IMR-90 (cell line): ENCODE data around the gene FAM168A. TPM values are rescaled to one million over a fixed set of nuclear protein-coding genes. Genes with fewer than 3 reads are reported as not detected.

Source experiments
- ATAC-seq: fragments of 200-7000 bp; cut with Tn5 transposase; 2 replicates; pipeline ENCODE4 v1.9.1; 2020; ENCODE audit warnings: low read depth, mild to moderate bottlenecking, moderate library complexity
- BruUV-seq: library from RNA; stranded (reverse); fragments of 400-500 nt; replicated peaks from 2 replicates; lab custom pipeline; 2021; lab: Mats Ljungman, UMichigan
- CTCF ChIA-PET: fragments of 300-600 bp; formaldehyde crosslinking; extraction: SDS; loops from one replicate; lab custom pipeline; 2021; ENCODE audit warnings: antibody characterized with exemption; lab: Yijun Ruan, JAX
- POLR2A ChIA-PET: fragments of 300-600 bp; sonication (Branson Sonifier 250); formaldehyde crosslinking; loops from one replicate; lab custom pipeline; 2022; ENCODE audit warnings: antibody characterized with exemption; ENCODE audit not compliant: unreplicated experiment; lab: Charles Lee
- DNase-seq: peaks from one replicate; pipeline ENCODE4 v3.0.0; 2013
- H2AFZ ChIP-seq: replicated peaks from 2 replicates; pipeline ENCODE3; 2013; ENCODE audit warnings: low read length, mild to moderate bottlenecking; ENCODE audit not compliant: poor library complexity
- H2AK5ac ChIP-seq: 2 replicates; pipeline ENCODE4 v1.6.1; 2013; ENCODE audit warnings: low read depth, low read length, inconsistent platforms
- H2AK9ac ChIP-seq: replicated peaks from 2 replicates; pipeline ENCODE3; 2013; ENCODE audit warnings: mild to moderate bottlenecking, low read depth, low read length, moderate library complexity; ENCODE audit not compliant: poor library complexity
- H2BK120ac ChIP-seq: 2 replicates; pipeline ENCODE4 v1.6.1; 2013; ENCODE audit warnings: low read depth, low read length, inconsistent platforms
- H2BK15ac ChIP-seq: 3 replicates; pipeline ENCODE4 v1.6.1; 2013; ENCODE audit warnings: low read depth, low read length, inconsistent platforms
- H2BK20ac ChIP-seq: 2 replicates; pipeline ENCODE4 v1.6.1; 2013; ENCODE audit warnings: low read depth, mild to moderate bottlenecking, inconsistent platforms, low read length, moderate library complexity
- H2BK5ac ChIP-seq: 2 replicates; pipeline ENCODE4 v1.6.1; 2013; ENCODE audit warnings: mild to moderate bottlenecking, low read depth, low read length, inconsistent platforms; ENCODE audit not compliant: poor library complexity, severe bottlenecking
- H3K14ac ChIP-seq: replicated peaks from 2 replicates; pipeline ENCODE4 v1.6.1; 2013; ENCODE audit warnings: low read depth, low read length, inconsistent platforms
- H3K18ac ChIP-seq: 2 replicates; pipeline ENCODE4 v1.6.1; 2013; ENCODE audit warnings: low read depth, low read length, control low read depth
- H3K23ac ChIP-seq: 2 replicates; pipeline ENCODE4 v1.6.1; 2013; ENCODE audit warnings: low read depth, low read length, inconsistent platforms
- H3K27ac ChIP-seq: 2 replicates; pipeline ENCODE4 v1.5.1; 2013; ENCODE audit warnings: mild to moderate bottlenecking, control low read depth, low read length; ENCODE audit not compliant: insufficient read depth
- H3K27me3 ChIP-seq: 2 replicates; pipeline ENCODE4 v1.6.1; 2013; ENCODE audit warnings: low read length; ENCODE audit not compliant: control insufficient read depth, insufficient read depth
- H3K36me3 ChIP-seq: 2 replicates; pipeline ENCODE4 v1.6.1; 2013; ENCODE audit warnings: low read length, mixed read lengths; ENCODE audit not compliant: control insufficient read depth, insufficient read depth
- H3K4ac ChIP-seq: 2 replicates; pipeline ENCODE4 v1.6.1; 2013; ENCODE audit warnings: low read depth, low read length, inconsistent platforms
- H3K4me1 ChIP-seq: 2 replicates; pipeline ENCODE4 v1.6.1; 2013; ENCODE audit warnings: low read length, mixed read lengths; ENCODE audit not compliant: control insufficient read depth, insufficient read depth
- H3K4me2 ChIP-seq: 2 replicates; pipeline ENCODE4 v1.6.1; 2013; ENCODE audit warnings: low read depth, mild to moderate bottlenecking, control low read depth, low read length, moderate library complexity
- H3K4me3 ChIP-seq: 2 replicates; pipeline ENCODE4 v1.5.1; 2013; ENCODE audit warnings: low read depth, mild to moderate bottlenecking, control low read depth, low read length, moderate library complexity; ENCODE audit not compliant: insufficient read depth
- H3K56ac ChIP-seq: 2 replicates; pipeline ENCODE4 v1.6.1; 2013; ENCODE audit warnings: low read length, inconsistent platforms; ENCODE audit not compliant: insufficient read depth; ENCODE audit errors: extremely low read depth
- H3K79me1 ChIP-seq, 2 experiments: 2 replicates each; pipeline ENCODE4 v1.6.1; 2013; ENCODE audit warnings: low read length in 2 of 2, inconsistent platforms in 1 of 2, low read depth in 1 of 2
- H3K9ac ChIP-seq: 2 replicates; pipeline ENCODE4 v1.6.1; 2013; ENCODE audit warnings: low read depth, low read length, control low read depth
- H3K9me1 ChIP-seq: 2 replicates; pipeline ENCODE4 v1.6.1; 2013; ENCODE audit warnings: low read length, inconsistent platforms; ENCODE audit not compliant: insufficient read depth
- H3K9me3 ChIP-seq: 2 replicates; pipeline ENCODE4 v1.6.1; 2013; ENCODE audit warnings: low read length; ENCODE audit not compliant: control insufficient read depth, insufficient read depth
- H4K20me1 ChIP-seq: 2 replicates; pipeline ENCODE4 v1.6.1; 2013; ENCODE audit warnings: low read length, inconsistent platforms; ENCODE audit not compliant: insufficient read depth
- H4K5ac ChIP-seq: 2 replicates; pipeline ENCODE4 v1.6.1; 2013; ENCODE audit warnings: mild to moderate bottlenecking, low read depth, low read length, control low read depth
- H4K8ac ChIP-seq, 2 experiments: 2 replicates each; pipeline ENCODE4 v1.6.1; 2013; ENCODE audit warnings: low read depth in 2 of 2, low read length in 2 of 2, control low read depth in 1 of 2, inconsistent platforms in 1 of 2
- H4K91ac ChIP-seq: 2 replicates; pipeline ENCODE4 v1.6.1; 2013; ENCODE audit warnings: low read depth, low read length, inconsistent platforms; ENCODE audit not compliant: insufficient read depth
- BHLHE40 ChIP-seq: fragments of 150-350 bp; IDR thresholded peaks from 2 replicates; pipeline ENCODE4 v1.6.1; 2016; ENCODE audit warnings: mild to moderate bottlenecking, low read depth, low read length
- CEBPB ChIP-seq: IDR thresholded peaks from 2 replicates; pipeline ENCODE4 v1.6.1; 2012; ENCODE audit warnings: low read depth, low read length, improper control_type of control experiment
- CHD1 ChIP-seq: IDR thresholded peaks from 2 replicates; pipeline ENCODE4 v1.6.1; 2012; ENCODE audit warnings: low read depth, low read length, improper control_type of control experiment
- ELK1 ChIP-seq: fragments of 150-350 bp; IDR thresholded peaks from 2 replicates; pipeline ENCODE4 v1.6.1; 2016; ENCODE audit warnings: low read depth, mild to moderate bottlenecking, low read length, moderate library complexity, borderline replicate concordance
- FOS ChIP-seq: fragments of 150-350 bp; IDR thresholded peaks from 2 replicates; pipeline ENCODE4 v1.6.1; 2016; ENCODE audit warnings: low read depth, low read length
- MAFK ChIP-seq: IDR thresholded peaks from 2 replicates; pipeline ENCODE4 v1.6.1; 2012; ENCODE audit warnings: low read depth, low read length, improper control_type of control experiment
- MAZ ChIP-seq: IDR thresholded peaks from 2 replicates; pipeline ENCODE4 v1.6.1; 2012; ENCODE audit warnings: low read depth, mild to moderate bottlenecking, low read length, improper control_type of control experiment, moderate library complexity, borderline replicate concordance
- MXI1 ChIP-seq: IDR thresholded peaks from 2 replicates; pipeline ENCODE4 v1.6.1; 2012; ENCODE audit warnings: low read depth, mild to moderate bottlenecking, low read length, moderate library complexity, borderline replicate concordance
- NFE2L2 ChIP-seq: fragments of 150-350 bp; IDR thresholded peaks from 2 replicates; pipeline ENCODE4 v1.6.1; 2016; ENCODE audit warnings: low read depth, mild to moderate bottlenecking, low read length
- POLR2A ChIP-seq: IDR thresholded peaks from 2 replicates; pipeline ENCODE4 v1.6.1; 2012; ENCODE audit warnings: mild to moderate bottlenecking, low read depth, low read length
- RAD21 ChIP-seq: IDR thresholded peaks from 2 replicates; pipeline ENCODE4 v1.6.1; 2012; ENCODE audit warnings: low read length, improper control_type of control experiment
- RCOR1 ChIP-seq: IDR thresholded peaks from 2 replicates; pipeline ENCODE4 v1.6.1; 2012; ENCODE audit warnings: mild to moderate bottlenecking, low read length, improper control_type of control experiment; ENCODE audit not compliant: insufficient replicate concordance
- RFX5 ChIP-seq: IDR thresholded peaks from 2 replicates; pipeline ENCODE4 v1.8.0; 2012; ENCODE audit warnings: low read depth, mild to moderate bottlenecking, low read length, moderate library complexity
- SMC3 ChIP-seq: fragments of 150-350 bp; IDR thresholded peaks from 2 replicates; pipeline ENCODE4 v1.6.1; 2016; ENCODE audit warnings: low read depth, mild to moderate bottlenecking, antibody characterized with exemption, low read length, moderate library complexity
- dilution Hi-C: fragments of 300-500 bp; cut with HindIII; formaldehyde crosslinking; loops from one replicate; pipeline ENCODE4 v1.14.3; 2018; ENCODE audit warnings: low sequenced_read_pairs; ENCODE audit not compliant: unreplicated experiment
- in situ Hi-C: fragments of 300-500 bp; cut with MboI; formaldehyde crosslinking; loops from 3 replicates; pipeline ENCODE4 v1.14.3; 2019; ENCODE audit warnings: low sequenced_read_pairs, inconsistent platforms, mixed read lengths
- intact Hi-C: fragments of 100-400 bp; cut with micrococcal nuclease; formaldehyde crosslinking; loops from 2 replicates; pipeline ENCODE4 v1.10.0; 2022
- polyA plus RNA-seq, 3 experiments: library from polyadenylated mRNA; depleted of rRNA; stranded (reverse); fragments of >200 nt; gene quantifications; 2 replicates each; pipeline ENCODE4 v1.2.3, GENCODE V29; 2012; ENCODE audit warnings: low replicate concordance in 1 of 3
- total RNA-seq: library from RNA; depleted of rRNA; stranded (reverse); fragments of >200 nt; gene quantifications from 2 replicates; pipeline ENCODE4 v1.2.3, GENCODE V29; 2012
- TF ChIP-seq, protein P1 (sequence below): conservative IDR thresholded peaks from 2 replicates; pipeline ENCODE4 v1.5.1; 2012; ENCODE audit warnings: mild to moderate bottlenecking, low read depth, low read length, improper control_type of control experiment
- TF ChIP-seq, protein P2 (sequence below): fragments of 150-350 bp; IDR thresholded peaks from 2 replicates; pipeline ENCODE4 v1.6.1; 2017; ENCODE audit warnings: mild to moderate bottlenecking, antibody characterized with exemption, low read length, low read depth

Gene FAM168A
- total and polyA plus RNA-seq, 2 of the 4 experiments (the other 2 are of a cell fraction) = 13.1 to 22.8 TPM

DNA sequence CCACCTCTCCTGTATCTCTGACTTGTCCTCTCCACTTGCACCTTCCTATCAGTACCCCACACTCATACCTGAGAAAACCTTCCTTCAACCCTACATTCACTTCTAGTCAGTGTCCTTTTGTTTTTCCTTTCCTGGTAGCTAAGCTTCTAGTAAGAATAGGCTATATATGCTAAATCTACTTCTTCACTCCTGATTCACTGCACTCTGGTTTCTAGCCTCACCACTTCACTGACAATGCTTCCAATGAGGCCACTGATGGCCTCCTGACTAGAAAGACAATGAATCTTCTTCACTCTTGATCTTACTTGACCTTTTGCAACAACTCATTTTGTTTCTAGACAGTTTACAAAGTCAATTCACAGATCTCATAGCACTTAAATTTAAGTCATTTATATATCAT lies 169.7 kb downstream of the FAM168A start:
- Histone ChIP-seq H2BK15ac (no peak overlapping the region), H3K79me1 (peaks cover 3 to 37% of the 10 kb centered on the region in 2 experiments; a peak in 3 of 4 replicates), H2BK5ac (no peak overlapping the region), H2AFZ (no peak overlapping the region), H4K8ac (no peak overlapping the region), H2AK5ac (no peak overlapping the region), H3K4ac (no peak overlapping the region), H3K4me3 (no peak overlapping the region), H3K4me1 (peaks cover 13% of the 10 kb centered on the region), H3K27me3 (no peaks in the 10 kb centered on the region), H4K5ac (no peak overlapping the region), H3K9ac (no peak overlapping the region), H4K91ac (no peak overlapping the region), H2BK120ac (no peak overlapping the region), H3K18ac (no peak overlapping the region; the same call in 1 of the 2 replicates), H3K36me3 (no peaks in the 10 kb centered on the region), H3K4me2 (no peak overlapping the region), H3K9me1 (peaks cover 14% of the 10 kb centered on the region), H3K56ac (no peak overlapping the region), H3K27ac (no peak overlapping the region), H3K14ac (no peak overlapping the region), H4K20me1 (no peaks in the 10 kb centered on the region; the same call in 1 of the 2 replicates), H2AK9ac (no peak overlapping the region), H2BK20ac (no peak overlapping the region), H3K9me3 (no peaks in the 10 kb centered on the region), H3K23ac (no peak overlapping the region)
- BruUV-seq = no TSS peak
- POLR2A ChIA-PET = no interaction called here
- intact Hi-C loops = no loop called here
- DNase-seq (no peak), ATAC-seq (no peak)
- CTCF ChIA-PET = interaction anchor here (0.6 kb wide), 1 partner anchor 351 kb away, joined by 3 read pairs; no protein-coding TSS in a partner anchor
- TF ChIP-seq, protein P1, sequence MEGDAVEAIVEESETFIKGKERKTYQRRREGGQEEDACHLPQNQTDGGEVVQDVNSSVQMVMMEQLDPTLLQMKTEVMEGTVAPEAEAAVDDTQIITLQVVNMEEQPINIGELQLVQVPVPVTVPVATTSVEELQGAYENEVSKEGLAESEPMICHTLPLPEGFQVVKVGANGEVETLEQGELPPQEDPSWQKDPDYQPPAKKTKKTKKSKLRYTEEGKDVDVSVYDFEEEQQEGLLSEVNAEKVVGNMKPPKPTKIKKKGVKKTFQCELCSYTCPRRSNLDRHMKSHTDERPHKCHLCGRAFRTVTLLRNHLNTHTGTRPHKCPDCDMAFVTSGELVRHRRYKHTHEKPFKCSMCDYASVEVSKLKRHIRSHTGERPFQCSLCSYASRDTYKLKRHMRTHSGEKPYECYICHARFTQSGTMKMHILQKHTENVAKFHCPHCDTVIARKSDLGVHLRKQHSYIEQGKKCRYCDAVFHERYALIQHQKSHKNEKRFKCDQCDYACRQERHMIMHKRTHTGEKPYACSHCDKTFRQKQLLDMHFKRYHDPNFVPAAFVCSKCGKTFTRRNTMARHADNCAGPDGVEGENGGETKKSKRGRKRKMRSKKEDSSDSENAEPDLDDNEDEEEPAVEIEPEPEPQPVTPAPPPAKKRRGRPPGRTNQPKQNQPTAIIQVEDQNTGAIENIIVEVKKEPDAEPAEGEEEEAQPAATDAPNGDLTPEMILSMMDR = no peak
- TF ChIP-seq ELK1 (no peak), MXI1 (no peak), FOS (no peak), RFX5 (no peak), BHLHE40 (no peak), CEBPB (no peak), SMC3 (no peak), RAD21 (no peak), CHD1 (no peak), NFE2L2 (no peak), MAZ (no peak), MAFK (no peak), POLR2A (no peak), RCOR1 (no peak)
- TF ChIP-seq, protein P2, sequence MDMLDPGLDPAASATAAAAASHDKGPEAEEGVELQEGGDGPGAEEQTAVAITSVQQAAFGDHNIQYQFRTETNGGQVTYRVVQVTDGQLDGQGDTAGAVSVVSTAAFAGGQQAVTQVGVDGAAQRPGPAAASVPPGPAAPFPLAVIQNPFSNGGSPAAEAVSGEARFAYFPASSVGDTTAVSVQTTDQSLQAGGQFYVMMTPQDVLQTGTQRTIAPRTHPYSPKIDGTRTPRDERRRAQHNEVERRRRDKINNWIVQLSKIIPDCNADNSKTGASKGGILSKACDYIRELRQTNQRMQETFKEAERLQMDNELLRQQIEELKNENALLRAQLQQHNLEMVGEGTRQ = no peak
- dilution Hi-C loops = no loop called here
- in situ Hi-C loops = no loop called here
